GM23338 (cell line): ENCODE measurements around the gene GRB14. TPM values are rescaled to one million over a fixed set of nuclear protein-coding genes. Genes with fewer than 3 reads are reported as not detected.

Experiments used
- ATAC-seq: fragments of 200-7000 bp; cut with Tn5 transposase; 3 replicates; pipeline ENCODE4 v1.9.1; 2020
- DNase-seq: peaks from one replicate; pipeline ENCODE4 v3.0.0-alpha.2; 2015; ENCODE audit warnings: low spot score
- H2AFZ ChIP-seq: fragments of 200-600 bp; sonication (generic); 2 replicates; pipeline ENCODE4 v1.8.0; 2016; ENCODE audit warnings: antibody characterized with exemption, mild to moderate bottlenecking, moderate library complexity
- H3F3A ChIP-seq: fragments of 200-600 bp; sonication (generic); replicated peaks from 2 replicates; pipeline ENCODE4 v1.8.0; 2017; ENCODE audit warnings: antibody characterized with exemption, mixed run types, low read depth
- H3K27ac ChIP-seq: fragments of 200-600 bp; sonication (generic); 2 replicates; pipeline ENCODE4 v1.6.1; 2016; ENCODE audit warnings: low read depth
- H3K27me3 ChIP-seq: fragments of 200-600 bp; sonication (generic); 2 replicates; pipeline ENCODE4 v1.8.0; 2016; ENCODE audit warnings: mild to moderate bottlenecking, mixed run types, moderate library complexity; ENCODE audit not compliant: insufficient read depth
- H3K36me3 ChIP-seq: fragments of 200-600 bp; sonication (generic); 2 replicates; pipeline ENCODE4 v1.8.0; 2016; ENCODE audit warnings: mild to moderate bottlenecking; ENCODE audit not compliant: insufficient read depth
- H3K4me1 ChIP-seq: fragments of 200-600 bp; sonication (generic); 2 replicates; pipeline ENCODE4 v1.8.0; 2016; ENCODE audit warnings: mild to moderate bottlenecking, moderate library complexity; ENCODE audit not compliant: insufficient read depth
- H3K4me2 ChIP-seq: fragments of 200-600 bp; sonication (generic); 2 replicates; pipeline ENCODE4 v1.7.1; 2017; ENCODE audit warnings: mixed run types
- H3K4me3 ChIP-seq: fragments of 200-600 bp; sonication (generic); 2 replicates; pipeline ENCODE4 v1.6.1; 2016; ENCODE audit warnings: mixed run types
- H3K79me2 ChIP-seq: fragments of 200-600 bp; sonication (generic); replicated peaks from 2 replicates; pipeline ENCODE4 v1.8.0; 2017; ENCODE audit warnings: mild to moderate bottlenecking; ENCODE audit not compliant: insufficient read depth
- H3K9me2 ChIP-seq: fragments of 200-600 bp; sonication (generic); 2 replicates; pipeline ENCODE4 v1.8.0; 2017; ENCODE audit not compliant: insufficient read depth
- H4K20me1 ChIP-seq: fragments of 200-600 bp; sonication (generic); replicated peaks from 2 replicates; pipeline ENCODE4 v1.8.0; 2017; ENCODE audit warnings: mild to moderate bottlenecking; ENCODE audit not compliant: insufficient read depth
- H3K27ac Mint-ChIP-seq: 2 replicates; pipeline ENCODE4 v1.8.0; 2020; ENCODE audit warnings: inconsistent platforms, mild to moderate bottlenecking, moderate library complexity, mixed read lengths
- H3K27me3 Mint-ChIP-seq: 3 replicates; pipeline ENCODE4 v1.8.0; 2022; ENCODE audit warnings: low read depth, mild to moderate bottlenecking, moderate library complexity, mixed read lengths, inconsistent platforms; ENCODE audit not compliant: insufficient read depth, poor library complexity
- H3K36me3 Mint-ChIP-seq: 3 replicates; pipeline ENCODE4 v1.8.0; 2021; ENCODE audit warnings: low read depth, mild to moderate bottlenecking, inconsistent platforms, moderate library complexity, mixed read lengths
- H3K4me1 Mint-ChIP-seq: 3 replicates; pipeline ENCODE4 v1.8.0; 2020; ENCODE audit warnings: mild to moderate bottlenecking, inconsistent platforms, mixed read lengths
- H3K4me3 Mint-ChIP-seq: 3 replicates; pipeline ENCODE4 v1.8.0; 2021; ENCODE audit warnings: moderate library complexity, mild to moderate bottlenecking, inconsistent platforms, mixed read lengths
- H3K9me3 Mint-ChIP-seq: 3 replicates; pipeline ENCODE4 v1.8.0; 2020; ENCODE audit warnings: moderate library complexity, mild to moderate bottlenecking, inconsistent platforms, mixed read lengths
- CREB1 ChIP-seq: fragments of 250-450 bp; sonication (Bioruptor Pico); IDR thresholded peaks from 2 replicates; pipeline ENCODE4 v1.5.0; 2020; ENCODE audit warnings: low read depth, mild to moderate bottlenecking, moderate library complexity
- EZH2 ChIP-seq: fragments of 200-600 bp; sonication (generic); IDR thresholded peaks from one replicate; pipeline ENCODE4 v1.8.0; 2017; ENCODE audit warnings: antibody characterized with exemption, mild to moderate bottlenecking, low read depth; ENCODE audit not compliant: unreplicated experiment
- EZH2phosphoT487 ChIP-seq: fragments of 200-600 bp; sonication (generic); IDR thresholded peaks from one replicate; pipeline ENCODE4 v1.8.1; 2018; ENCODE audit warnings: antibody characterized with exemption; ENCODE audit not compliant: unreplicated experiment
- STAT1 ChIP-seq: IDR thresholded peaks from one replicate; pipeline ENCODE4 v1.6.1; 2016; ENCODE audit warnings: antibody characterized with exemption; ENCODE audit not compliant: unreplicated experiment
- ZNF462 ChIP-seq: fragments of 250-450 bp; sonication (Bioruptor Pico); IDR thresholded peaks from 2 replicates; pipeline ENCODE4 v1.5.0; 2020; ENCODE audit warnings: mild to moderate bottlenecking, moderate library complexity
- polyA plus RNA-seq: library from polyadenylated mRNA; unstranded; fragments of >200 nt; fragmentation: Nextera tagmentation; extraction: Ambion mirVana; gene quantifications from 2 replicates; pipeline ENCODE4 v1.2.1, GENCODE V29; 2016
- total RNA-seq: library from RNA; depleted of rRNA; stranded (reverse); fragments of >200 nt; shearing (Covaris generic); gene quantifications from 2 replicates; pipeline ENCODE4 v1.2.3, GENCODE V29; 2014
- TF ChIP-seq, protein P1 (sequence below), 2 experiments: fragments of 200-600 bp in 1 of 2; sonication (generic) in 1 of 2; conservative IDR thresholded peaks; 2 replicates each; pipeline versions ENCODE4 v1.5.1 to v1.6.1; 2016 to 2017; ENCODE audit warnings: antibody characterized with exemption in 2 of 2, low read depth in 2 of 2, mild to moderate bottlenecking in 2 of 2, moderate library complexity in 1 of 2
- TF ChIP-seq, protein P2 (sequence below): IDR thresholded peaks from 2 replicates; pipeline ENCODE4 v1.6.1; 2016; ENCODE audit warnings: antibody characterized with exemption

Gene GRB14
- total and polyA plus RNA-seq, 2 experiments from 2014 or later, result 16.0 to 28.9 TPM

GRCh38 chr2:164662868-164663631, 41.8 kb upstream of the GRB14 start (continued):
- no peak for TF ChIP-seq ZNF462
- TF ChIP-seq, protein P1, sequence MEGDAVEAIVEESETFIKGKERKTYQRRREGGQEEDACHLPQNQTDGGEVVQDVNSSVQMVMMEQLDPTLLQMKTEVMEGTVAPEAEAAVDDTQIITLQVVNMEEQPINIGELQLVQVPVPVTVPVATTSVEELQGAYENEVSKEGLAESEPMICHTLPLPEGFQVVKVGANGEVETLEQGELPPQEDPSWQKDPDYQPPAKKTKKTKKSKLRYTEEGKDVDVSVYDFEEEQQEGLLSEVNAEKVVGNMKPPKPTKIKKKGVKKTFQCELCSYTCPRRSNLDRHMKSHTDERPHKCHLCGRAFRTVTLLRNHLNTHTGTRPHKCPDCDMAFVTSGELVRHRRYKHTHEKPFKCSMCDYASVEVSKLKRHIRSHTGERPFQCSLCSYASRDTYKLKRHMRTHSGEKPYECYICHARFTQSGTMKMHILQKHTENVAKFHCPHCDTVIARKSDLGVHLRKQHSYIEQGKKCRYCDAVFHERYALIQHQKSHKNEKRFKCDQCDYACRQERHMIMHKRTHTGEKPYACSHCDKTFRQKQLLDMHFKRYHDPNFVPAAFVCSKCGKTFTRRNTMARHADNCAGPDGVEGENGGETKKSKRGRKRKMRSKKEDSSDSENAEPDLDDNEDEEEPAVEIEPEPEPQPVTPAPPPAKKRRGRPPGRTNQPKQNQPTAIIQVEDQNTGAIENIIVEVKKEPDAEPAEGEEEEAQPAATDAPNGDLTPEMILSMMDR (conservative IDR thresholded peaks at IDR 0.05; ENCODE audit: low read depth in 2 of 2), result no peak
- TF ChIP-seq EZH2, result no peak
- no peak for TF ChIP-seq EZH2phosphoT487

DNA sequence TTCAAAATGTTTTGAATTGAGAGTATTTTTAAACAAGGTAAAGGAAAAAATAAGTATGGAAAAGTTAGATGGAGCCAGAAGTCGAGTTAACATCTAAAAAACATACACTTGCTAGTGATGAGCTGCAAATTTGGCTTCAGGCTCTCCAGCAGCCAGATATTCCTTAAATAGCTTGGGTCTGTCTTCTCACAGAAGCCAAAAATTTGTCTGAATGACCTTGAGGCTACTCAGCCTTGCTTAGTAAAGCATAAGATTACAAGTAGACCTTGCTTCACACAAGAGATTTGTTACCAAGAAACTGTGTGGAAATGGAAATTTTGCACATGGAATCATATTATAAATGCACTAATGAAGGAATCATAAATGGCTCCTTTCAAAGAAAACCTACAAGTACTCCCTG, 40.8 kb upstream of the GRB14 start:
- Mint-ChIP-seq H3K4me1 (peaks cover 4% of the 10 kb centered on the region), H3K27ac (no peak overlapping the region), H3K4me3 (no peak overlapping the region), H3K36me3 (peaks cover 6% of the 10 kb centered on the region; the same call in 1 of the 3 replicates), H3K27me3 (no peaks in the 10 kb centered on the region), H3K9me3 (0 out of 3 replicates have a peak, but pooled peaks cover 3% of the 10 kb centered on the region)
- H3K27me3 ChIP-seq, result no peaks in the 10 kb centered on the region
- no peak overlapping the region for H3K4me3 ChIP-seq
- H3K4me2 ChIP-seq, result no peak overlapping the region
- H3K4me1 ChIP-seq, result peaks cover 11% of the 10 kb centered on the region
- ATAC-seq (no peak), DNase-seq (no peak)
- no peaks in the 10 kb centered on the region for H4K20me1 ChIP-seq
- no peaks in the 10 kb centered on the region for H3K9me2 ChIP-seq
- no peaks in the 10 kb centered on the region for H3F3A ChIP-seq
- H3K27ac ChIP-seq, result no peak overlapping the region
- H3K79me2 ChIP-seq, result no peaks in the 10 kb centered on the region
- no peaks in the 10 kb centered on the region for H3K36me3 ChIP-seq
- H2AFZ ChIP-seq, result no peak overlapping the region
- TF ChIP-seq, protein P2, sequence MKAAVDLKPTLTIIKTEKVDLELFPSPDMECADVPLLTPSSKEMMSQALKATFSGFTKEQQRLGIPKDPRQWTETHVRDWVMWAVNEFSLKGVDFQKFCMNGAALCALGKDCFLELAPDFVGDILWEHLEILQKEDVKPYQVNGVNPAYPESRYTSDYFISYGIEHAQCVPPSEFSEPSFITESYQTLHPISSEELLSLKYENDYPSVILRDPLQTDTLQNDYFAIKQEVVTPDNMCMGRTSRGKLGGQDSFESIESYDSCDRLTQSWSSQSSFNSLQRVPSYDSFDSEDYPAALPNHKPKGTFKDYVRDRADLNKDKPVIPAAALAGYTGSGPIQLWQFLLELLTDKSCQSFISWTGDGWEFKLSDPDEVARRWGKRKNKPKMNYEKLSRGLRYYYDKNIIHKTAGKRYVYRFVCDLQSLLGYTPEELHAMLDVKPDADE, result no peak
- TF ChIP-seq STAT1, result no peak
- TF ChIP-seq CREB1, result no peak
- TF ChIP-seq, protein P1 (conservative IDR thresholded peaks at IDR 0.05; ENCODE audit: low read depth in 2 of 2), result no peak
